Stimulated activated CD4-positive, alpha-beta T cell treated with anti-CD3 and anti-CD28 coated beads, Interleukin-1b, Interleukin-23, amount 100 ng/mL, for 48 hours (primary cell): Measurements from ENCODE around the gene ALDH4A1.
"Not testable (repeated sequence)": the region's sequence is repeated elsewhere in the genome, so short reads cannot be mapped to it uniquely, and the experiment has no call there.

Source experiments
- DNase-seq: peaks from one replicate; pipeline ENCODE4 v3.0.0-alpha.2; 2020

ALDH4A1 gene

GRCh38 chr1:18899363-18900049 is 2.8 kb downstream of the ALDH4A1 start:
- DNase-seq: no peak

- no peak for DNase-seq
Measured at GRCh38 chr1:18898567-18898966, 3.8 kb downstream of the ALDH4A1 start.

GRCh38 chr1:18895317-18895716 is 7.0 kb downstream of the ALDH4A1 start:
- no peak for DNase-seq

GRCh38 chr1:18893120-18893519 is 9.2 kb downstream of the ALDH4A1 start:
- DNase-seq: no peak

GRCh38 chr1:18891858-18892257 is 10.5 kb downstream of the ALDH4A1 start:
- DNase-seq: not testable (repeated sequence)

- no peak for DNase-seq
Measured at GRCh38 chr1:18891426-18891780, 11.0 kb downstream of the ALDH4A1 start.

- no peak for DNase-seq
Measured at GRCh38 chr1:18890706-18891425, 11.5 kb downstream of the ALDH4A1 start.

- DNase-seq: no peak
Measured at GRCh38 chr1:18886003-18886335, 16.4 kb downstream of the ALDH4A1 start.

GRCh38 chr1:18885311-18886002 is 16.9 kb downstream of the ALDH4A1 start:
- no peak for DNase-seq

- DNase-seq: no peak
Measured at GRCh38 chr1:18884727-18885126, 17.6 kb downstream of the ALDH4A1 start.

- DNase-seq: no peak
Measured at GRCh38 chr1:18884419-18884717, 18.0 kb downstream of the ALDH4A1 start.

- peak; percentile 63 for DNase-seq
Measured at GRCh38 chr1:18883636-18884418, 18.5 kb downstream of the ALDH4A1 start.

- no peak for DNase-seq
Measured at GRCh38 chr1:18883079-18883478, 19.3 kb downstream of the ALDH4A1 start.

- DNase-seq: no peak
Measured at GRCh38 chr1:18882486-18882885, 19.9 kb downstream of the ALDH4A1 start.

- no peak for DNase-seq
Measured at GRCh38 chr1:18881642-18882431, 20.5 kb downstream of the ALDH4A1 start.

- no peak for DNase-seq
Measured at GRCh38 chr1:18881164-18881563, 21.2 kb downstream of the ALDH4A1 start.

- no peak for DNase-seq
Measured at GRCh38 chr1:18880585-18880984, 21.8 kb downstream of the ALDH4A1 start.

GRCh38 chr1:18879791-18880309 is 22.5 kb downstream of the ALDH4A1 start:
- DNase-seq: no peak

- no peak for DNase-seq
Measured at GRCh38 chr1:18879215-18879790, 23.1 kb downstream of the ALDH4A1 start.

GRCh38 chr1:18878538-18879214 is 23.7 kb downstream of the ALDH4A1 start:
- DNase-seq: no peak

- DNase-seq: no peak
Measured at GRCh38 chr1:18877282-18877681, 25.1 kb downstream of the ALDH4A1 start.

- no peak for DNase-seq
Measured at GRCh38 chr1:18876210-18876609, 26.1 kb downstream of the ALDH4A1 start.
